HepG2 (cell line): Measurements from ENCODE around the gene RARRES1. TPM values are rescaled to one million over a fixed set of nuclear protein-coding genes. Genes with fewer than 3 reads are reported as not detected.

Source experiments
- ATAC-seq: fragments of 200-7000 bp; cut with Tn5 transposase; 3 replicates; pipeline ENCODE4 v1.9.1; 2020; ENCODE audit warnings: mild to moderate bottlenecking, moderate library complexity
- BruUV-seq: library from RNA; stranded (reverse); fragments of 400-500 nt; replicated peaks from 2 replicates; lab custom pipeline; 2021; lab: Mats Ljungman, UMichigan
- CTCF ChIA-PET: fragments of 300-600 bp; formaldehyde crosslinking; extraction: SDS; loops from one replicate; lab custom pipeline; 2021; ENCODE audit warnings: low total read pairs, inconsistent platforms, low intra/inter-chr PET ratio; lab: Yijun Ruan, JAX
- POLR2A ChIA-PET: fragments of 350-600 bp; sonication (Branson Sonifier 250); formaldehyde crosslinking; loops from one replicate; lab custom pipeline; 2020; ENCODE audit warnings: antibody characterized with exemption, inconsistent platforms; lab: Yijun Ruan, JAX
- DNase-seq: peaks from one replicate; pipeline ENCODE4 v3.0.0-alpha.2; 2015; ENCODE audit warnings: low spot score
- FAIRE-seq: peaks from 3 replicates; lab custom pipeline; 2011; peaks lifted over from hg19 to GRCh38; lab: Jason Lieb, UNC
- H2AFZ ChIP-seq: one replicate; pipeline ENCODE4 v1.6.1; 2011; ENCODE audit warnings: low read length, inconsistent platforms
- H3K27ac ChIP-seq: fragments of 300-600 bp; 3 replicates; pipeline ENCODE4 v1.8.0; 2011; ENCODE audit warnings: mixed run types, mild to moderate bottlenecking, mixed read lengths, low read length, inconsistent platforms; ENCODE audit not compliant: insufficient read depth; ENCODE audit errors: extremely low read length
- H3K27me3 ChIP-seq, 2 experiments: fragments of 200-600 bp in 1 of 2; 2 replicates in 1 of 2; 3 replicates in 1 of 2; pipeline versions ENCODE4 v1.6.0 to v1.8.0; 2011; ENCODE audit warnings: low read length in 2 of 2, mild to moderate bottlenecking in 2 of 2, moderate library complexity in 2 of 2, inconsistent platforms in 1 of 2; ENCODE audit not compliant: insufficient read depth in 2 of 2, control insufficient read depth in 1 of 2
- H3K36me3 ChIP-seq, 2 experiments: fragments of 200-600 bp in 1 of 2; replicated peaks in 1 of 2; 2 replicates in 1 of 2; 3 replicates in 1 of 2; pipeline versions ENCODE4 v1.5.1 to v1.8.0; 2011; ENCODE audit warnings: low read length in 2 of 2, inconsistent platforms in 1 of 2; ENCODE audit not compliant: insufficient read depth in 2 of 2, control insufficient read depth in 1 of 2
- H3K4me1 ChIP-seq: 2 replicates; pipeline ENCODE4 v1.5.1; 2012; ENCODE audit warnings: low read length, inconsistent platforms; ENCODE audit not compliant: insufficient read depth
- H3K4me2 ChIP-seq: 2 replicates; pipeline ENCODE4 v1.6.0; 2011; ENCODE audit warnings: low read depth, low read length, inconsistent platforms
- H3K4me3 ChIP-seq, 3 experiments: fragments of 200-600 bp in 1 of 3; sonication (generic), shearing (Covaris generic) in 1 of 3; replicated peaks in 1 of 3; 2 replicates each; pipeline ENCODE4 v1.5.1; 2011 to 2016; ENCODE audit warnings: low read length in 3 of 3, inconsistent platforms in 2 of 3, low read depth in 2 of 3, mild to moderate bottlenecking in 2 of 3, control low read depth in 1 of 3, mixed read lengths in 1 of 3; ENCODE audit not compliant: insufficient read depth in 1 of 3
- H3K79me2 ChIP-seq: one replicate; pipeline ENCODE4 v1.6.1; 2011; ENCODE audit warnings: low read length, inconsistent platforms; ENCODE audit not compliant: insufficient read depth
- H3K9ac ChIP-seq: 2 replicates; pipeline ENCODE4 v1.6.0; 2011; ENCODE audit warnings: mild to moderate bottlenecking, low read depth, low read length, inconsistent platforms; ENCODE audit not compliant: insufficient read depth
- H3K9me3 ChIP-seq: 2 replicates; pipeline ENCODE4 v1.5.1; 2012; ENCODE audit warnings: mild to moderate bottlenecking, low read length
- H4K20me1 ChIP-seq: 2 replicates; pipeline ENCODE4 v1.6.0; 2011; ENCODE audit warnings: inconsistent platforms, mild to moderate bottlenecking, low read length, moderate library complexity; ENCODE audit not compliant: insufficient read depth
- ATM ChIP-seq: fragments of 450-650 bp; IDR thresholded peaks from 2 replicates; pipeline ENCODE4 v1.7.1; 2017; ENCODE audit warnings: mild to moderate bottlenecking, borderline replicate concordance
- HOXA3 ChIP-seq: sonication (generic); formaldehyde crosslinking; IDR thresholded peaks from 2 replicates; pipeline ENCODE4 v1.5.0; 2020; ENCODE audit warnings: missing genetic modification reagents
- MAFG ChIP-seq: sonication (generic); formaldehyde crosslinking; IDR thresholded peaks from 2 replicates; pipeline ENCODE4 v1.5.1; 2020; ENCODE audit warnings: mild to moderate bottlenecking, missing genetic modification reagents
- MIXL1 ChIP-seq: IDR thresholded peaks from 2 replicates; pipeline ENCODE4 v1.6.1; 2016
- PAF1 ChIP-seq: IDR thresholded peaks from 2 replicates; pipeline ENCODE4 v1.6.1; 2016; ENCODE audit warnings: missing genetic modification reagents, missing compliant biosample characterization
- PHF21A ChIP-seq: sonication (generic); formaldehyde crosslinking; IDR thresholded peaks from 2 replicates; pipeline ENCODE4 v1.5.0; 2020; ENCODE audit warnings: mild to moderate bottlenecking, missing genetic modification reagents
- ZIK1 ChIP-seq: sonication (generic); formaldehyde crosslinking; IDR thresholded peaks from 2 replicates; pipeline ENCODE4 v1.5.0; 2020; ENCODE audit warnings: mild to moderate bottlenecking, low read depth, missing genetic modification reagents, borderline replicate concordance
- ZNF12 ChIP-seq: sonication (generic); formaldehyde crosslinking; IDR thresholded peaks from 2 replicates; pipeline ENCODE4 v1.5.0; 2020; ENCODE audit warnings: missing genetic modification reagents
- WGBS: methylation state at CpG from one replicate; pipeline ENCODE4 v1.1.6; 2017; ENCODE audit warnings: low lambda C conversion rate; 5-methylcytosine and 5-hydroxymethylcytosine counted together
- in situ Hi-C: cut with HindIII; loops from 2 replicates; pipeline ENCODE4 v1.10.0; 2017; ENCODE audit warnings: low pct_unique_long_range_greater_than_20kb; ENCODE audit not compliant: extremely low pct_ligation_motif_present
- intact Hi-C: fragments of 100-400 bp; cut with micrococcal nuclease; formaldehyde crosslinking; loops from one replicate; pipeline ENCODE4 v1.10.0; 2022; ENCODE audit not compliant: unreplicated experiment
- polyA plus RNA-seq, 8 experiments: library from polyadenylated mRNA; depleted of rRNA in 3 of 8; stranded (reverse) in 7 of 8; unstranded in 1 of 8; fragments of >200 nt; fragmentation: Illumina TruSeq in 4 of 8; extraction: Trizol in 4 of 8; gene quantifications; 2 replicates each; pipeline versions ENCODE4 v1.2.1 to v1.2.3, GENCODE V29; 2011 to 2016; ENCODE audit warnings: low read depth in 4 of 8, missing spikeins in 1 of 8, mixed read lengths in 1 of 8; ENCODE audit not compliant: insufficient read depth in 1 of 8
- total RNA-seq, 5 experiments: library from RNA; depleted of rRNA; stranded (reverse); fragments of >200 nt; fragmentation: Illumina TruSeq; extraction: Trizol; gene quantifications; 2 replicates each; pipeline ENCODE4 v1.2.3, GENCODE V29; 2016; ENCODE audit warnings: low read depth in 1 of 5

The RARRES1 gene
- total and polyA plus RNA-seq, 2 of the 13 experiments (the other 11 are each of a cell fraction or from before 2014, with no cell fraction given), result not detected

DNA sequence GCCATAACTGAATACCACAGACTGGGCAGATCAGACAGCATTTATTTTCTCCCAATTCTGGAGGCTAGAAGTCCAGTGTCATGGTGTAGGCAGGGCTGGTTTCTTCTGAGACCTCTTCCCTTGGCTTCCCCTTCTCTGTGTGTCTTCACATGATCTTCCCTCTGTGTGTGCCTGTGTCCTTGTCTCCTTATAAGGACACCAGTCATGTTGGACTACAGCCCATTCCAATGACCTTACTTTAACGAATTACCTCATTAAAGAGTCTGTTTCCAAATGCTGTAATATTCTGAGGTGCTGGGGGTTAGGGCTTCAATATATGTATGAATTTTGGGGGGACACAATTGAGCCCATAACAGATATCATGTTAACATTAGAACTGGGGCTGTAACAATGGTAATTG, 13.3 kb upstream of the RARRES1 start:
- DNase-seq, result no peak
- in situ Hi-C loops (no loop called here), intact Hi-C loops (no loop called here)
- 68% methylated on average over 1 of the region's 1 CpG for WGBS
- FAIRE-seq, result no peak
- Histone ChIP-seq H3K36me3 (no peaks in the 10 kb centered on the region), H3K4me3 (no peak overlapping the region), H3K27me3 (no peaks in the 10 kb centered on the region), H3K9ac (no peak overlapping the region), H3K79me2 (no peaks in the 10 kb centered on the region), H2AFZ (no peak overlapping the region), H3K4me1 (no peaks in the 10 kb centered on the region), H3K4me2 (no peak overlapping the region), H3K9me3 (no peaks in the 10 kb centered on the region), H3K27ac (no peak overlapping the region), H4K20me1 (no peaks in the 10 kb centered on the region)
- CTCF ChIA-PET, result no interaction called here
- TF ChIP-seq PAF1 (CRISPR knock-in tag), result no peak
- no peak for TF ChIP-seq ATM
- no peak for TF ChIP-seq PHF21A (CRISPR knock-in tag)
- TF ChIP-seq MIXL1 (CRISPR knock-in tag), result no peak
- no peak for ATAC-seq
- BruUV-seq, result no TSS peak
- POLR2A ChIA-PET, result no interaction called here

GRCh38 chr3:158744567-158745288, 12.5 kb upstream of the RARRES1 start:
- no peak for DNase-seq
- Histone ChIP-seq H2AFZ (no peak overlapping the region), H3K36me3 (no peaks in the 10 kb centered on the region), H3K9me3 (no peaks in the 10 kb centered on the region), H3K4me2 (no peak overlapping the region), H3K9ac (no peak overlapping the region), H3K27me3 (no peaks in the 10 kb centered on the region), H3K27ac (no peak overlapping the region), H3K79me2 (no peaks in the 10 kb centered on the region), H4K20me1 (no peaks in the 10 kb centered on the region), H3K4me3 (no peak overlapping the region), H3K4me1 (no peaks in the 10 kb centered on the region)
- FAIRE-seq, result no peak
- ATAC-seq, result no peak
- CTCF ChIA-PET, result no interaction called here
- BruUV-seq, result no TSS peak
- in situ Hi-C loops, result no loop called here
- 80% methylated on average over 4 of the region's 4 CpGs for WGBS
- TF ChIP-seq MAFG (CRISPR knock-in tag), result no peak
- TF ChIP-seq ZNF12 (CRISPR knock-in tag), result peak; percentile 91
- TF ChIP-seq HOXA3, result no peak
- TF ChIP-seq ZIK1 (CRISPR knock-in tag), result no peak
- POLR2A ChIA-PET, result no interaction called here
- intact Hi-C loops, result no loop called here
